ENCODE data around the gene SERAC1.
"Not testable (repeated sequence)": the region's sequence is repeated elsewhere in the genome, so short reads cannot be mapped to it uniquely, and the experiment has no call there.

Gene SERAC1

DNA sequence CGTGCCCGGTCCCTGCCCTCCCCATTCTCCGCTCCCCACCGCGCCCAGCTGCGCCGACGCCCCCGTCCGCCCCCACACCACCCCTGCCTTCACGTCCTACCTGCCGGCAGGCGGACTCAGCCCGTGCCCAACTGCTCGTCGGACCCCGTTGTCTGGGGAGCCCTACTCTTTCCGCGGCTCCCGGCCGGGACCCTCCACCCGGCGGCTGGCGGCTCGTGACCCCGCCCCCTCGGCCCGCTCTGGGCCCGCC is at the start of gene SERAC1:
Gene SERAC1 (minus strand): TSS at position 223 of the 250 bp plus-strand sequence. CDS start 9,899 bp downstream, outside the sequence.
- no peak for DNase-seq

DNA sequence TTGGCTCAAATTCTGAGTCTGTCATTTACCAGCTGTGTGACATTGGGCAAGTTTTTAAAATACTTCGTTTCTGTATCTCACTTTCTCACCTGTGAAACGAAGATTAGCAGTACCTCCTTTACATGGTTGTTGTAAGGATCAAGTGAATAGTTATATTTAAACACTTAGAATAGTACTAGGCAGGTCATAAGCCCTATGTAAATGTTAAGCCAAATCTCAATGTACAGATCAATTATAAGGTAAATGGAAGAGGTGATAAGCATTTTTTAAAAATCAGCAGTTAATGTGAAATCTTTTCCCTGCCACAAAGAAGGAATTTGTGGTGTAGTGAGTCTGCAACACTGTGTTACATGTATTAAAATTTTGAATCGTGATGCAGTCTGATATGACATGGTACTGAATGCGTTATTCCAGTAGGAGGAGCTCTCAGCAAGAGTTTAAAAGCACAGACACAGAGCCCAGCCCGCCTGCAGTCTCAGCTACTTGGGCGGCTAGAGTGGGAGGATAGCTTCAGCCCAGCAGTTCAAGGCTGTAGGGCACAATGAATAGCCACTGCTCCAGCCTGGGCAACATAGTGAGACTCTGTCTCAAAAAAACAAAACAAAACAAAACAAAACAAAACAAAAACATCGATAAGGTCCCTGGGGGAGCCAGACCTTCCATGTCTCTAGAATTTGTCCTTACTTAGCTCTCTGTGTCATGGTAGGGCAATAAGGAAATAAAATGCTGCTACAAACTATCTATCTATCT is 46.0 kb upstream of the SERAC1 start:
- peak; percentile 86 for DNase-seq

DNA sequence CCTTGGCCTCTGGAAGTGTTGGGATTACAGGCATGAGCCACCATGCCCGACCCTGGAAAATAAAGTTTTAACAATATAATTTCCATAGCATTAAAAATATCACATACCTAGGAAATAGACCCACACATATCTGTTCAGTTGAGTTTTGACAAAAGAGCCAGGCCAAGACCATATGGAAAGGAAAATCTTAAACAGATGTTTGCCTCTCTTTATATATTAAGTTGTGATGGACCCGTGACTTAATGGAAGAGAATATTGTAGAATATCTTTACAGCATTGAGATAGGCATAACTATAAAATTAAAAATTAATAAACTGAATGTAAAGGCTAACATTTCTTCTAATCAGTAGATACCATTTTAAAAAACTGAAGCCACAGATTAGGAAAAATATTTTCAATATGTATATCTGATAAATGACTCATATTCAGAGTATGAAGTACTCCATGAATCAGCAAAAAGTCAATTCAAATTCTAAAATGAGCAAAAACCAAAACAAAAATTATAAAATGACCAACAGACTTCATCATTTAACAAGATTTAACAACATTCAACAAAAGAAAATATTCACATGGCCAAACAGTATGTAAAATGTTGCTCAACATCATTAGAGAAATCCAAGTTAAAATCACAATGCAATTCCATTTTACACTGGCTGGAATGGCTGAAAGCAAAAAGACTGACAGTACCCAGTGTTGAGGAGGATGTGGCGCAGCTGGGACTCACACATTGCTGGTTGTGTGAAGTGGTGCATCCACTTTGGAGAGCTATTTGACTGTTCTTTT is 43.4 kb upstream of the SERAC1 start:
- no peak for DNase-seq

DNA sequence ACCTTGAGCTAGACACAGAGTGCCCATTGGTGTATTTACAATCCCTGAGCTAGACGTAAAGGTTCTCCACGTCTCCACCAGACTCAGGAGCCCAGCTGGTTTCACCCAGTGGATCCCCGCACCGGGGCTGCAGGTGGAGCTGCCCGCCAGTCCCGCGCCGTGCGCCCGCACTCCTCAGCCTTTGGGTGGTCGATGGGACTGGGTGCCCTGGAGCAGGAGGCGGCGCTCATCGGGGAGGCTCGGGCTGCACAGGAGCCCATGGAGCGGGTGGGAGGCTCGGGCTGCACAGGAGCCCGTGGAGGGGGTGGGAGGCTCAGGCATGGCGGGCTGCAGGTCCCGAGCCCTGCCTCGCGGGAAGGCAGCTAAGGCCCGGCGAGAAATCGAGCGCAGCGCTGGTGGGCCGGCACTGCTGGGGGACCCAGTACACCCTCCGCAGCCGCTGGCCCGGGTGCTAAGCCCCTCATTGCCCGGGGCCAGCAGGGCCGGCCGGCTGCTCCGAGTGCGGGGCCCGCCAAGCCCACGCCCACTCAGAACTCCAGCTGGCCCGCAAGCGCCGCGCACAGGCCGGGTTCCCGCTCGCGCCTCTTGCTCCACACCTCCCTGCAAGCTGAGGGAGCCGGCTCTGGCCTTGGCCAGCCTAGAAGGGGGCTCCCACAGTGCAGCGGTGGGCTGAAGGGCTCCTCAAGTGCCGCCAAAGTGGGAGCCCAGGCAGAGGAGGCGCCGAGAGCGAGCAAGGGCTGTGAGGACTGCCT is 41.7 kb upstream of the SERAC1 start:
- not testable (repeated sequence) for DNase-seq

DNA sequence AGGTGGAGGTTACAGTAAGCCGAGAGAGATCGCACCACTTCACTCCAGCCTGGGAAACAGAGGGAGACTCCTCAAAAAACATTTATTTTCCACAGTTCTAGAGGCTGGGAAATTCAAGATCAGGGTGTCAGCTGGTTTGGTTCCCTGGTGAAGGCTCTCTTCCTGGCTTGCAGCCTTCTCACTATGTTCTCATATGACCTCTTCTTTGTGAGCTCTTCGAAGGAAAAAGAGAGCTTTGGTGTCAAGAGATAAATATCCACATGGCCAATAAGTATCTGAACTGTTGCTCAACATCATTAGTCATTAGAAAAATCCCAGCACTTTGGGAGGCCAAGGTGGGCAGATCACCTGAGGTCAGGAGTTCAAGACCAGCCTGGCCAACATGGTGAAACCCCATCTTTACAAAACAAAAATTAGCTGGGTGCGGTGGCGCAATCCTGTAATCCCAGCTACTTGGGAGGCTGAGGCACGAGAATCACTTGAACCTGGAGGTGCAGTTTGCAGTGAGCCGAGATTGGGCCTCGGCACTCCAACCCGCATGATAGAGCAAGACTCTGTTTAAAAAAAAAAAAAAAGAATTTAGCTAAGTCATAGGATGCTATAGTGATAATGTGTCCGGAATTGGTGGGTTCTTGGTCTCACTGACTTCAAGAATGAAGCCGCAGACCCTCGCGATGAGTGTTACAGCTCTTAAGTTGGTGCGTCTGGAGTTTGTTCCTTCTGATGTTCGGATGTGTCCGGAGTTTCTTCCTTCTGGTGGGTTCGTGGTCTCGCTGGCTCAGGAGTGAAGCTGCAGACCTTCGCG is 40.4 kb upstream of the SERAC1 start:
- DNase-seq, result not testable (repeated sequence)

DNA sequence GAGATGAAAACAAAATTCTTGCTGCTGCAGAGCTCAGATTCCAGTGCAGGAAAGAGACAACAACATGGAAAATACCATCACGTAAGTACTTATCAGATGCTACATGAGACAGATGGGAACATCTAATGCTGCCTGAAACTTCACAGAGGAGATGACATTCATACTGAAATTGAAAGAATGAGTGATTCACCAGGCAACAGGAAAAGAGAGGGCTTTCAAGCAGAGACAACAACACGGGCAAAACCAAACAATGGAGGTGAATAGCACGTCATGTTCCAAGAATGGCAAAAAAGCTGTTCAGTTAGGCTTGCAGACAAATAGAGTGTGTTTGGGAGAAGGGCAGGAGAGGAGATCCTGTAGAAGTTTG is 39.3 kb upstream of the SERAC1 start:
- no peak for DNase-seq

DNA sequence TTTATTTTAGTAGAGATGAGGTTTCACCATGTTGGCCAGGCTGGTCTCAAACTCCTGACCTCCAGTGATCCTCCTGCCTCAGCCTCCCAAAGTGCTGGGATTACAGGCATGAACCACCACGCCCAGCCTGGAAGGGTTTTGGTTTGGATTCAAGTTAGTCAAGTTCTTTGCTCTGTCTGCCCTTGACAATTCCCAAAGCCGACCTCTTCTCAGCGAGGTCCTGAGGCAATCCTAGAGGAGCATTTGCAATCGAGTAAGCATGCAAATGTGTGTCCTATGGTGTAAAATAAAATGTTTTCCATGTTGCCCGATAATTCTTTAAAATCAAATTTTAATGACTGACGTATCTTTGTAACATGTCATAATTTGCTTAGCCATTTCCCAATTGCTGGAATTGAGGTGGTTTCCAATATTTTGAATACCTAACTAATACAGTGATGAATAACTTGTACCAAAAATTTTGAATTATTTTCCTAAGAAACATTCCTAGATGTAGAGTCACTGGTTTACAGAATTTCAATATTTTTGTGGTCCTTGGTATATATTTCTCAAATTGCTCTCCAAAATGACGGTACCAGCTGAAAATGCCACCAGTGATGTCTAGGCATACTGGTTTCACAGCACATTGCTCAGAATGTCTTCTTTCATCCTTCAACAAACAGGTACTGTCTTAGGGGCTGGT is 38.8 kb upstream of the SERAC1 start:
- DNase-seq, result no peak

DNA sequence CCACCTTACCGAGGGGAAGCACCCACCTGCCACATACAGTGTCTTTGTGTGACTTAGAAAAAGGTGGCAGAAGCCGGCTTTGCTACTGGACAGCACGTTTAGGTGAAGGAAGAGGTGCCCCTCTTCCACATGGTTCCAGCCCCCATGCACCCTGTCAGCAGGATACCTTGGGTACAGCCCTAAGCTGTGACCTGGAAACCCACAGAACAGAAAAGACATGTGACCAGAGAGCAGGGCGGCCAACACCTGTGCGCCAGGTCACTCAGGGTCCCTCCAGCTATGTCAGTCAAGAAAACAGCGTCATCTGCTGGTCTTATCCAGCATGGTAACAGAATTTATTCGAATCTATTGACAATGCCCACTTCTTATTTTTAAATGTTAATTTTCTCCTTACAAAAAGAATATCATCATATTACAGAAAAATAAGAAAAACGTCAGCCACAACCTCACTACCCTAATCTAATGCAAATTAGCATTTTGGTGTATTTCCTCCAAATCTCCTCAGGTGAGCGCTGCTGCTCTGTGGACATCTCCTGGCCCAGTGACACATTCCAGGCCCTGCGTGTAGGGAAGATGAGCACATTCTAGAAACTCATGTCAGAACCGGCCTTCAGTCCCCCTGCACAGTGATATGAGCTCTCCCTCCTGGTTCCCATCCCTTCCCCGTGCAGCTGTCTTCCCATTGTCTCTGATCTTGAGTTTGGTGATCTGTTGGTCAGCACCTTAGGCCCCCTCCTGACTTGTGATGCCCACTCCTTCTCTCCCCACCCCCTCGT is 37.3 kb upstream of the SERAC1 start:
- no peak for DNase-seq

DNA sequence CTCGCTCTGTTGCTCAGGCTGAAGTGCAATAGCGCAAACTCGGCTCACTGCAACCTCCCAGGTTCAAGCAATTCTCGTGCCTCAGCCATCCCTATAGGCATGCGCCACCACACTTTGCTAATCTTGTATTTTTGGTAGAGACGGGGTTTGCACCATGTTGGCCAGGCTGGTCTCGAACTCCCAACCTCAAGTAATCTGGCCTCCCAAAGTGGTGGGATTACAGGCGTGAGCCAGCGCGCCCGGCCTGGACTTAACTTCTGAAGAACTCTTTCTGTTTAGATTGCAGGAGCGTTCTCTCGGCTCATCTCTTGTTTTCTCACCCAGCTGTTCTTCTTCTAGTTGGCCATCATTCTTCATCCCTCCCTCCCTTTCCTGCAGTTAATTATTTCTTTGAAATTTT is 30.4 kb upstream of the SERAC1 start:
- no peak for DNase-seq

DNA sequence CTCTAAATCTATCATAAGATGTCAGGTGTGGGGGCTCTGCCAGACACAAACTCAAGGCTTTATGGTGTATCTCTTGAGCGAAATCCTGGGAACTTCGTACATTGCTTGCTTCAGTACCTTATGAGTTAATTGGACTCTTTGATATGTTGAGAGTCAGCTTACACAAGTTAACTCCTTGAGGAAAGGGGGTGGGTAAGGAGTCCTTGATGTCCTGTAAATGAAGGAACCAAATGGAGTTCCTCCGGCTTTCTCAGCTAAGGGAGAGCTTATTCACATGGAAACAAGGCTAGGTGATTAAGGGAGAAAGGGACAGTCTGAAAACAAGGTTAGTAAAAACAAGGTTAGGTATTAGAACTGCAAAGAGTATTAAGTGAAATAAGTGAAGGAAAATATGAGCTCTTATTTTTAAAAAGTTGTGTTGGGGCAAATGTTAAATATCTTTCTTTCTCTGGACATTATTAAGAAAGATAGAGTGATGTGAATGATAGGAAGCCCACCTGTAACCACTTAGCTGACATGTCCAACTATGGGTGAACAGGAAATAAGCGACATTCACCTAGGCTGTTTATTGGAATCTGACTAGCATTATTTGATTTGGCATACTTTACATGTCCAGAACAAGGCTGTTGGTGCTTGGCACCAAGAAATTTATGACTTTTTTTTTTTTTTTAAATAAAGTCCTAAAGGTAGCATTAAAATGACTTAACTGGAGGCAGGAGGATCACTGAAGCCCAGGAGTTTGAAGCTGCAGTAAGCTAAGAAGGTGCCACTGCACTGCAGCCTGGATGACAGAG is 26.6 kb upstream of the SERAC1 start:
- no peak for DNase-seq

DNA sequence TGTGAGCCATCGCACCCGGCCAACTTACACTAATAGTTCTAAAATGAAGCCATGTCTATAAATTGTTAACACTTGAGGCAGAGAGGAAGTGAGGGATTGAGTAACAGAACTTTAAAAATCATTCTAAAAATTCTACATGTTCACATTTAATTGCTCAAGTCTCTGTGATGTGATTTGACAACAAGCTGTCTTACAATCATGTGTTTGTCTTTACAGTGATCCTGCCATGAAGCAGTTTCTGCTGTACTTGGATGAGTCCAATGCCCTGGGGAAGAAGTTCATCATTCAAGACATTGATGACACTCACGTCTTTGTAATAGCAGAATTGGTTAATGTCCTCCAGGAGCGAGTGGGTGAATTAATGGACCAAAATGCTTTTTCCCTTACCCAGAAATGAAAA is 23.7 kb upstream of the SERAC1 start:
- DNase-seq, result no peak

DNA sequence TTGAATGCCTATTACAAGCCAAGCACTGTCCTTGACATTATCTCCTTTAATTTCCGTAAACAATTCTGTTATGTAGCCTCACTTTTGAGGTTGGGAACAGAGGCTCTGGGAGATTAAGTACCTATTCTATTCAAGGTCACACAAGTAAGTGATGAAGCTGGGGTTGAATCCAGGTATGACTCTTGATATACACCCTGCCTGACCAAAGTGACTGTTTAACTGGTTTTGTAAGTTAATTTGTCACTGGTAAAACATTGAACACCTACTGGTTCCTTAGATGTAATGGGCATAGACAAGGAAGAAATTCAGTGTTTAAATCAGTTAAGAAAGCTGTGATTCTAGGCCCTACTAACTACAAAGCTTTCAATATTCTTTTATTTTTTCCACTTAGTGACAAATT is 23.0 kb upstream of the SERAC1 start:
- DNase-seq, result no peak

DNA sequence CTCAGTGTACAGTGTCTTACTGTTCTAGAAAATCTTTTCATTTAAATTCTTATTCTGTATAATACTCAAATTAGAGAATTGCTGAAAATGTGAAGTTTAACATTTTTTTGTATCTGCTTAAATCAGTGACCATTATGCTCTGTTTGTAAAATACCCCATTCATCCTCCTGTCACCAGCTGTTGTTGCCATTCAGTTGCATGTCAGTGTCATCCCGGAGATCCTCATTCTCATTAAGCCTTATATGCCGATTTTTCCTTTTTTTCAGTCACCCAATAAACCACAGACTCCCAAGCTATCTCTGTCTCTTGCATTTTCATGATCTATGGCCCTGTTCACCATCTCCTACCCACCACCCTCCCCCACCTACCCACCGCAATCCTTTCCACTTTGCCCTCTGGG is 20.5 kb upstream of the SERAC1 start:
- no peak for DNase-seq

DNA sequence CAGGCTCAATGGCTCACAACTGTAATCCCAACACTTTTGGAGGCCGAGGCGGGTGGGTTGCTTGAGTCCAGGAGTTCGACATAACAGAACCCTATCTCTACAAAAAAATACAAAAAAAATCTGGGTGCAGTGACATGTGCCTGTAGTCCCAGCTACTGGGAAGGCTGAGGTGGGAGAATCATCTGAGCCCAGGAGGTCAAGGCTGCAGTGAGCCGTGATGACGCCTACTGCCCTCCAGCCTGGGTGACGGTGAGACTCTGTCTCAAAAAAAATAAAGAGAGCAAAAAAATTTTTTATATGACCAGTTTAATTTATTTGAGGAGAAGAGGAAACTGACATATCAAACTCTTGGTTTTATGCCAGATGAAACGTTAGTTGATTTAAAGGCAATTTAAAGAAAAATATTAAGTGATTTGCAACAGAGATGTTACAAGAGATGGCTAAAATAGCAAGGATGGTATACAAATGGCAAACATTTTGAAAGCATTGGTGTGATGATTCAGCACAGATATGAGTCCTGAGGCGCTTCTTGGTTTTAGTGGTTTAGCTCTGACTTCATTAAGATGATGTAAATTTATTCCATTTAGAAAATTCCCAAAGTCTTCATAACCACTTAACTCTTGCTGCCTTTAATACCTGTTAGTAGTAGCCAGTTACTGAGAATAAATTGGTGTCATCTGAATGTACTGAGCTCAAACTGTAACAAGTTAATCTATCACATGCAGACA is 17.8 kb upstream of the SERAC1 start:
- no peak for DNase-seq

DNA sequence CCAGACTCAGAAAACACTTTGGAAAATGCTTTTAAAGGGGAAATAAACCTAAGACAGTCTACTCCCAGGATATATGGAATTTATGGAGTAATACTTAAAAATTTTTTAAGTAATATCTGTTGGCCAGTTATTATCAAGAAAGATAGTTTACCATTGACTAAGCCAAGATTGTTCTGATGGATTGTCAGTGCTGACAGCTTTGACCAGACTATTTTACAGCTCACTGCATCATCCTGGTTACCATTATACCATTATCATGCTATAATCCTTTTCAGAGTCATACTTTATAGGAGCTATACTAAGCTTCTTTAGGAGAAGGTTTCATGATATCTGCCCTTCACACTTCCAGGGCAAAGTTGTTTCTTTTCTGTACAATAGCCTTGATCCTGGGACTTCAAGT is 16.5 kb upstream of the SERAC1 start:
- no peak for DNase-seq

DNA sequence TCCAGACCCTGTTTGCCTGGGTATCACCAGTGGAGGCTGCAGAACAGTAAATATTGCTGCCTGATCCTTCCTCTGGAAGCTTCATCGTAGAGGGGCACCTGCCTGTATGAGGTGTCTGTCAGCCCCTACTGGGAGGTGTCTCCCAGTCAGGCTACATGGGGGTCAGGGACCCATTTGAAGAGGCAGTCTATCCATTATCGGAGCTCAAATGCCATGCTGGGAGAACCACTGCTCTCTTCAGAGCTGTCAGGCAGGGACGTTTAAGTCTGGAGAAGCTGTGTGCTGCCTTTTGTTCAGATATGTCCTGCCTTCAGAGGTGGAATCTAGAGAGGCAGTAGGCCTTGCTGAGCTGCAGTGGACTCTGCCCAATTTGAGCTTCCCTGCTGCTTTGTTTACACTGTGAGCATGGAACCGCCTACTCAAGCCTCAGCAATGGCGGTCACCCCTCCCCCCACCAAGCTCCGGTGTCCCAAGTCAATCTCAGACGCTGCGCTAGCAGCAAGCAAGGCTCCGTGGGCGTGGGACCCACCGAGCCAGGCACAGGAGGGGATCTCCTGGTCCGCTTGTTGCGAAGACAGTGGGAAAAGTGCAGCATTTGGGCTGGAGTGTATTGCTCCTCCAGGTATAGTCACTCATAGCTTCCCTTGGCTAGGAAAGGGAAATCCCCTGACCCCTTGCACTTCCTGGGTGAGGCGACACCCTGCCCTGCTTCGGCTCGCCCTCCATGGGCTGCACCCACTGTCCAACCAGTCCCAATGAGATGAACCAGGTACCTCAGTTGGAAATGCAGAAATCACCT is 15.3 kb upstream of the SERAC1 start:
- not testable (repeated sequence) for DNase-seq

DNA sequence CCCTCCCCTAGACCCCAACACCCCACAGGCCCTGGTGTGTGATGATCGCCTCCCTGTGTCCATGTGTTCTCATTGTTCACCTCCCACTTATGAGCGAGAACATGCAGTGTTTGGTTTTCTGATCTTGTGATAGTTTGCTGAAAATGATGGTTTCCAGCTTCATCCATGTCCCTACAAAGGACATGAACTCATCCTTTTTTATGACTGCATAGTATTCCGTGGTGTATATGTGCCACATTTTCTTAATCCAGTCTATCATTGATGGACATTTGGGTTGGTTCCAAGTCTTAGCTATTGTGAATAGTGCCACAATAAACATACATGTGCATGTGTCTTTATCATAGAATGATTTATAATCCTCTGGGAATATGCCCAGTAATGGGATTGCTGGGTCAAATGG is 9.7 kb upstream of the SERAC1 start:
- not testable (repeated sequence) for DNase-seq

DNA sequence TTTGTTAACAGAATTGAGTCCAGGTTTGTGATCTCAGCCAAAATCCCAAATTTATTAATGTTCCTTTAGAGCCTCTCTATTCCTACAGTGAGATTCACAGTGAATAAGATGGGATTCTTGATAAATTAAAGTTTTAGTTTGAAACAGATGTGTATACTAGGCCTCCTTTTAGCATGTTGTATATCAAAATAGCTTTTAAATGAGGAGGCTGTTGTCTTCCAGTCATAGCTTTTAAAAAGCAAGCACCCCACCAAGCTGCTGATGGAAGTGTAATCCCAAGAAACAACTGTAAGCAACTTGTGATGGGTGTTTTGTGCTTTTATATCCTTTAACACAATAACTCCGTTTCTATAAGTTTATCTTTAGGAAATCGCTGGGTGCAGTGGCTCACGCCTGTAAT is 7.0 kb upstream of the SERAC1 start:
- DNase-seq, result no peak

DNA sequence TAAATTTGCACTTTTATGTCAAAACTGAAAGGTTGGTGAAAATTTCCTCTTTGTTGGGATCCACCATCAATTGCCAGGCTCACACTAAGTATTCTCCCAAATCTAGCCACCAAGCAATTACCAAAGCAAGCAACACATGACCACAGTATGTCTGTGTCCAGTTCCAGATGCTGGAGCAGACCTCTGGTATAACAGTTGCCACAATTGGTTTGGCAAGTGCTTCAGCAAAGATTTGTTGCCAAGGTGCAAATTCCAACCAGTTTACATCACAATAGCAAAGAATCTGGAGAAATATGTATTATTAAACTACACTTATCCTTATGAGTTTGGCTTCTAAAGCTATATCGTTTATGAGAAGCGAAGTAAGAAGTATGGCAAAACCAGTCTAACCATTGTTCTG is 6.5 kb upstream of the SERAC1 start:
- no peak for DNase-seq
